Smooth muscle cell (in vitro differentiated cells): ENCODE measurements around the gene RSF1. TPM values are rescaled to one million over a fixed set of nuclear protein-coding genes. Genes with fewer than 3 reads are reported as not detected.

Experiments used
- DNase-seq: peaks from one replicate; lab custom pipeline; 2025; ENCODE audit not compliant: unreplicated experiment; lab: John Stamatoyannopoulos, UW
- H2AFZ ChIP-seq: fragments of 200-600 bp; sonication (generic); 2 replicates; pipeline ENCODE4 v1.6.0; 2016; ENCODE audit warnings: antibody characterized with exemption, low read depth, mild to moderate bottlenecking
- H3F3A ChIP-seq: fragments of 200-600 bp; sonication (generic); 2 replicates; pipeline ENCODE4 v1.6.0; 2017; ENCODE audit warnings: antibody characterized with exemption, low read depth
- H3K27ac ChIP-seq: fragments of 200-600 bp; sonication (generic); 2 replicates; pipeline ENCODE4 v1.5.1; 2016; ENCODE audit warnings: low read depth, mild to moderate bottlenecking
- H3K27me3 ChIP-seq: fragments of 200-600 bp; sonication (generic); 2 replicates; pipeline ENCODE4 v1.6.1; 2016; ENCODE audit warnings: low read depth, mild to moderate bottlenecking
- H3K36me3 ChIP-seq: fragments of 200-600 bp; sonication (generic); 2 replicates; pipeline ENCODE4 v1.5.1; 2016; ENCODE audit warnings: low read depth
- H3K4me1 ChIP-seq: fragments of 200-600 bp; sonication (generic); 2 replicates; pipeline ENCODE4 v1.5.1; 2016; ENCODE audit warnings: low read depth
- H3K4me2 ChIP-seq: fragments of 200-600 bp; sonication (generic); 2 replicates; pipeline ENCODE4 v1.6.0; 2016; ENCODE audit warnings: mild to moderate bottlenecking
- H3K4me3 ChIP-seq: fragments of 200-600 bp; sonication (generic); 2 replicates; pipeline ENCODE4 v1.5.1; 2016; ENCODE audit warnings: mild to moderate bottlenecking
- H3K79me2 ChIP-seq: fragments of 200-600 bp; sonication (generic); 2 replicates; pipeline ENCODE4 v1.6.0; 2016; ENCODE audit warnings: low read depth, mild to moderate bottlenecking
- H3K9ac ChIP-seq: fragments of 200-600 bp; sonication (generic); 2 replicates; pipeline ENCODE4 v1.6.0; 2016; ENCODE audit warnings: low read depth
- H3K9me3 ChIP-seq: fragments of 200-600 bp; sonication (generic); replicated peaks from 2 replicates; pipeline ENCODE4 v1.5.1; 2016; ENCODE audit warnings: low read depth
- H4K20me1 ChIP-seq: fragments of 200-600 bp; sonication (generic); 2 replicates; pipeline ENCODE4 v1.6.0; 2016; ENCODE audit warnings: low read depth
- CTCF ChIP-seq: fragments of 200-600 bp; sonication (generic); IDR thresholded peaks from 2 replicates; pipeline ENCODE4 v1.5.1; 2017; ENCODE audit warnings: borderline replicate concordance, mild to moderate bottlenecking, antibody characterized with exemption; ENCODE audit not compliant: insufficient read depth, poor library complexity, severe bottlenecking
- WGBS: methylation state at CpG from one replicate; pipeline ENCODE4 v1.1.7; 2016; ENCODE audit warnings: low lambda C conversion rate; 5-methylcytosine and 5-hydroxymethylcytosine counted together
- polyA plus RNA-seq: library from polyadenylated mRNA; unstranded; fragments of >200 nt; fragmentation: Nextera tagmentation; extraction: Ambion mirVana; gene quantifications from 2 replicates; pipeline ENCODE4 v1.2.1, GENCODE V29; 2016
- total RNA-seq: library from RNA; depleted of rRNA; stranded (reverse); fragments of >200 nt; gene quantifications from 2 replicates; pipeline ENCODE4 v1.2.3, GENCODE V29; 2014

Gene RSF1
- total and polyA plus RNA-seq, 2 experiments from 2014 or later, result 39.6 to 62.6 TPM

- Histone ChIP-seq H3K4me2 (no peak overlapping the region), H3F3A (no peaks in the 10 kb centered on the region), H3K4me3 (no peak overlapping the region), H3K27ac (no peak overlapping the region), H3K36me3 (no peaks in the 10 kb centered on the region), H3K79me2 (peaks cover 97% of the 10 kb centered on the region), H3K9me3 (no peaks in the 10 kb centered on the region), H4K20me1 (peaks cover 97% of the 10 kb centered on the region), H3K27me3 (no peaks in the 10 kb centered on the region), H3K4me1 (no peaks in the 10 kb centered on the region), H3K9ac (no peak overlapping the region), H2AFZ (no peak overlapping the region)
- 97% methylated on average over 2 of the region's 2 CpGs for WGBS
- no peak for TF ChIP-seq CTCF
- no peak for DNase-seq
Observed at GRCh38 chr11:77793972-77794371, 26.6 kb downstream of the RSF1 start.

- Histone ChIP-seq H3F3A (no peaks in the 10 kb centered on the region), H4K20me1 (peaks cover 98% of the 10 kb centered on the region), H3K27ac (no peak overlapping the region), H2AFZ (no peak overlapping the region), H3K27me3 (no peaks in the 10 kb centered on the region), H3K9ac (no peak overlapping the region), H3K79me2 (peaks cover 96% of the 10 kb centered on the region), H3K4me3 (no peak overlapping the region), H3K4me2 (no peak overlapping the region), H3K4me1 (no peaks in the 10 kb centered on the region), H3K36me3 (no peaks in the 10 kb centered on the region), H3K9me3 (no peaks in the 10 kb centered on the region)
- TF ChIP-seq CTCF, result no peak
- DNase-seq, result no peak
- 96% methylated on average over 4 of the region's 4 CpGs for WGBS
Observed at GRCh38 chr11:77791301-77791700, 29.2 kb downstream of the RSF1 start.

- peaks cover 98% of the 10 kb centered on the region for H4K20me1 ChIP-seq
- H3K4me3 ChIP-seq, result no peak overlapping the region
- peaks cover 96% of the 10 kb centered on the region for H3K79me2 ChIP-seq
- H3K4me1 ChIP-seq, result no peaks in the 10 kb centered on the region
- DNase-seq, result no peak
- TF ChIP-seq CTCF, result no peak
- no peaks in the 10 kb centered on the region for H3K9me3 ChIP-seq
- 96% methylated on average over 5 of the region's 5 CpGs for WGBS
- H3K27ac ChIP-seq, result no peak overlapping the region
- no peak overlapping the region for H2AFZ ChIP-seq
- H3F3A ChIP-seq, result no peaks in the 10 kb centered on the region
- H3K36me3 ChIP-seq, result no peaks in the 10 kb centered on the region
- no peak overlapping the region for H3K4me2 ChIP-seq
- H3K9ac ChIP-seq, result no peak overlapping the region
- H3K27me3 ChIP-seq, result no peaks in the 10 kb centered on the region
Observed at GRCh38 chr11:77789731-77790476, 30.6 kb downstream of the RSF1 start.
